HepG2 (cell line): ENCODE results near the gene UCKL1. TPM values are rescaled to one million over a fixed set of nuclear protein-coding genes. Genes with fewer than 3 reads are reported as not detected.

Experiments
- CBFB ChIP-seq: sonication (generic); formaldehyde crosslinking; IDR thresholded peaks from 2 replicates; pipeline ENCODE4 v1.4.0; 2020; ENCODE audit warnings: missing genetic modification reagents
- HNRNPK ChIP-seq: fragments of 200-400 bp; formaldehyde crosslinking; IDR thresholded peaks from 2 replicates; pipeline ENCODE4 v1.6.1; 2018; ENCODE audit warnings: low read length, low read depth, moderate library complexity, mild to moderate bottlenecking; ENCODE audit not compliant: poor library complexity, severe bottlenecking
- KLF16 ChIP-seq, 2 experiments: sonication (generic) in 1 of 2; formaldehyde crosslinking in 1 of 2; IDR thresholded peaks; 2 replicates each; pipeline versions ENCODE4 v1.6.1 to v1.8.0; 2016 to 2023; ENCODE audit warnings: missing genetic modification reagents in 2 of 2, missing compliant biosample characterization in 1 of 2
- MED13 ChIP-seq: sonication (generic); formaldehyde crosslinking; IDR thresholded peaks from 2 replicates; pipeline ENCODE4 v1.5.0; 2020; ENCODE audit warnings: missing genetic modification reagents
- MNT ChIP-seq: fragments of 450-650 bp; IDR thresholded peaks from 2 replicates; pipeline ENCODE4 v1.6.1; 2016
- MXD4 ChIP-seq: IDR thresholded peaks from 2 replicates; pipeline ENCODE4 v1.6.1; 2016; ENCODE audit warnings: mild to moderate bottlenecking, missing biosample characterization, missing genetic modification reagents
- NCOA1 ChIP-seq: sonication (generic); formaldehyde crosslinking; IDR thresholded peaks from 2 replicates; pipeline ENCODE4 v1.9.0; 2021; ENCODE audit warnings: missing genetic modification reagents
- NFIB ChIP-seq: sonication (generic); formaldehyde crosslinking; IDR thresholded peaks from 2 replicates; pipeline ENCODE4 v1.9.0; 2021; ENCODE audit warnings: missing genetic modification reagents, mild to moderate bottlenecking, borderline replicate concordance
- PRDM15 ChIP-seq: sonication (generic); formaldehyde crosslinking; IDR thresholded peaks from 2 replicates; pipeline ENCODE4 v1.4.0; 2020; ENCODE audit warnings: missing genetic modification reagents
- TCF12 ChIP-seq, 2 experiments: fragments of 450-650 bp in 1 of 2; sonication (generic) in 1 of 2; formaldehyde crosslinking in 1 of 2; IDR thresholded peaks; 2 replicates each; pipeline versions ENCODE4 v1.6.1 to v1.8.0; 2017 to 2022; ENCODE audit warnings: antibody characterized with exemption in 1 of 2, mild to moderate bottlenecking in 1 of 2, missing genetic modification reagents in 1 of 2, moderate library complexity in 1 of 2
- ZHX2 ChIP-seq, 2 experiments: sonication (generic) in 1 of 2; formaldehyde crosslinking in 1 of 2; IDR thresholded peaks; 2 replicates each; pipeline versions ENCODE4 v1.6.1 to v1.9.0; 2014 to 2022; ENCODE audit warnings: antibody characterized with exemption in 1 of 2, borderline replicate concordance in 1 of 2, inconsistent platforms in 1 of 2, low read depth in 1 of 2, missing genetic modification reagents in 1 of 2
- ZNF674 ChIP-seq: sonication (generic); formaldehyde crosslinking; IDR thresholded peaks from 2 replicates; pipeline ENCODE4 v1.5.0; 2020; ENCODE audit warnings: low read depth, mild to moderate bottlenecking, missing genetic modification reagents
- ZNF720 ChIP-seq: sonication (generic); formaldehyde crosslinking; IDR thresholded peaks from 2 replicates; pipeline ENCODE4 v1.4.0; 2020; ENCODE audit warnings: missing genetic modification reagents
- ZNF75D ChIP-seq: sonication (generic); formaldehyde crosslinking; IDR thresholded peaks from 2 replicates; pipeline ENCODE4 v1.8.1; 2023; ENCODE audit warnings: missing genetic modification reagents, mild to moderate bottlenecking, borderline replicate concordance
- polyA plus RNA-seq, 8 experiments: library from polyadenylated mRNA; depleted of rRNA in 3 of 8; stranded (reverse) in 7 of 8; unstranded in 1 of 8; fragments of >200 nt; fragmentation: Illumina TruSeq in 4 of 8; extraction: Trizol in 4 of 8; gene quantifications; 2 replicates each; pipeline versions ENCODE4 v1.2.1 to v1.2.3, GENCODE V29; 2011 to 2016; ENCODE audit warnings: low read depth in 4 of 8, missing spikeins in 1 of 8, mixed read lengths in 1 of 8; ENCODE audit not compliant: insufficient read depth in 1 of 8
- total RNA-seq, 5 experiments: library from RNA; depleted of rRNA; stranded (reverse); fragments of >200 nt; fragmentation: Illumina TruSeq; extraction: Trizol; gene quantifications; 2 replicates each; pipeline ENCODE4 v1.2.3, GENCODE V29; 2016; ENCODE audit warnings: low read depth in 1 of 5

The UCKL1 gene
- total and polyA plus RNA-seq, 2 of the 13 experiments (the other 11 are each of a cell fraction or from before 2014, with no cell fraction given), result 50.2 to 126 TPM

DNA sequence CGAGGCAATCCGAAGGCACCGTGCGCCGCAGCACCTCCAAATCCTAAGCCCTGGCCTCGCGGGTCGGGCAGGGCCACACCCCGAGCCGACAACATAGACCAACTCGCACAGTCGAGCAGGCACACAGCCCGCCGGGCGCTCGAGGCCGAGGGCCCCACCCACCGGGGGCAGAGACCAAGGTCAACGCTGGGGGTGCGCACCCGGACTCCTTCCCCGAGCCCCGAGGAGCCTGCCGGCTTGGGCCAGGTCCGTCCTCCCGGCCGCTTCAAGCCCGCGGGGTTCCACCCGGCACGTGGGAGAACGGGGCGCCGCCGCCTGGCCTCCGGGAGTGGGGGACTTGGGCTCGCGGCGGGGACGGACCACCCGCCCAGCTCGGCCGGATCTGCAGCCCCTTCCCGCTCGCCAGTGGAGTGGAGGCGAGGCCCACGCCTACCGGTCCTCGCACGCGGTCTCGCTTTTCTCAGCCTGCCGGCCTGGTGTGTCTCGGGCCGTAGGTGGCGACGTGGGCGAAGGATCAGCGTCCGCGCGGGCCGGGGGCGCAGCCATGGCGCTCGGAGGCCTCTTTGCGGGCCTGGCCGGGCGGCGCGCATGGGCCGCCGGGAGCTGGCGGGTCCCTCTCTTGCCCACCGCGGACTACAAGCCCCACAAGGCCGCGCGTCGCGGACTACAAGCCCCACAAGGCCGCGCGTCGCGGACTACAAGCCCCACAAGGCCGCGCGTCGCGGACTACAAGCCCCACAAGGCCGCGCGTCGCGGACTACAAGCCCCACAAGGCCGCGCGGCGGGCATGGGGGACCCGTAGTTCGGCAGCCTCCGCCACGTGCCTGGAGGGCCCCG, at the start of gene UCKL1 (continued):
- TF ChIP-seq MXD4 (CRISPR knock-in tag), result peak; percentile 97
- TF ChIP-seq CBFB (CRISPR knock-in tag), result peak; percentile 96
- peak; percentile 84 for TF ChIP-seq PRDM15
- TF ChIP-seq TCF12 (IDR thresholded peaks at IDR 0.05), result no peak
- peak; percentile 99 for TF ChIP-seq TCF12 (CRISPR knock-in tag; IDR thresholded peaks at IDR 0.05)
- peak; percentile 83 for TF ChIP-seq HNRNPK
- TF ChIP-seq MED13 (CRISPR knock-in tag), result peak; percentile 97
- TF ChIP-seq ZHX2 (IDR thresholded peaks at IDR 0.05; ENCODE audit: low read depth), result 0 out of 2 replicates have a peak, but pooled peaks have one; percentile 60
- peak; percentile 98 for TF ChIP-seq ZHX2 (CRISPR knock-in tag; IDR thresholded peaks at IDR 0.05; ENCODE audit: borderline replicate concordance)
- peak; percentile 97 for TF ChIP-seq MNT
- peak; percentile 78 to 99; a peak in 3 of 4 replicates for TF ChIP-seq KLF16 (CRISPR knock-in tag; IDR thresholded peaks at IDR 0.05)
- TF ChIP-seq ZNF720 (CRISPR knock-in tag), result peak; percentile 24
- TF ChIP-seq ZNF75D (CRISPR knock-in tag), result 0 out of 2 replicates have a peak, but pooled peaks have one; percentile 74
- peak; percentile 94; the same call in 1 of the 2 replicates for TF ChIP-seq ZNF674 (CRISPR knock-in tag)
- no peak for TF ChIP-seq NFIB (CRISPR knock-in tag)
- peak; percentile 100 for TF ChIP-seq NCOA1 (CRISPR knock-in tag)
